ENCODE measurements around the gene UBTD1.

UBTD1 gene

DNA sequence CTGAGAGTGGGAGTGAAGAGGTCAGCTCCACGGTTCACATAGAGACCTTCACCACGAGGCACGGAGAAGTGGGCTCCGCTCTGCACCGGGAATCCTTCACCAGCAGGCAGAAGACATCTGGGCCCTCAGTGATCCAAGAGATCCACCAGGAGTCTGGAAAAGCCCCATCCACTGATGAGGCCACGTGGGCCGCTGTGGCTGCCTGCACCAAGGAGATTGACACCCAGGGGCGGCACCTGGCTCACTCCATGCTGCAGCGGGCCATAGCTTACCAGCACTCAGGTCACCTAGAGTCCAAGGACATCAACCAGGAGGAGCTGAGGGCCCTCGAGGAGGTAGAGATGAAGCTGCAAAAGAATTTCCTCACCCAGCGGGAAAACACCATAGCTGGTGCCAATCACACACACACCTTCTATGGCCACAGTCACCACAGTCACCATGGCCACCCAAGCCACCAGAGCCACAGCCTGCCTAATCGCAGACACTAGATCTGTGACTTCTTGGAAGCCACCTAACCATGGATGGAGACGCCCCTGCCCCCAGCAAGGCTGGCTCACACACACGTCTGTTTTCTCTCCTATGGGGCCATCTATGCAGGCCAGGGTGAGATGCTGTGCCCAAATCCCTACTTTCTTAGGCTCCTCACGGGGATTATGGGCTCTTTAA lies 91.5 kb downstream of the UBTD1 start:
- peak; percentile 7 to 19 for DNase-seq

DNA sequence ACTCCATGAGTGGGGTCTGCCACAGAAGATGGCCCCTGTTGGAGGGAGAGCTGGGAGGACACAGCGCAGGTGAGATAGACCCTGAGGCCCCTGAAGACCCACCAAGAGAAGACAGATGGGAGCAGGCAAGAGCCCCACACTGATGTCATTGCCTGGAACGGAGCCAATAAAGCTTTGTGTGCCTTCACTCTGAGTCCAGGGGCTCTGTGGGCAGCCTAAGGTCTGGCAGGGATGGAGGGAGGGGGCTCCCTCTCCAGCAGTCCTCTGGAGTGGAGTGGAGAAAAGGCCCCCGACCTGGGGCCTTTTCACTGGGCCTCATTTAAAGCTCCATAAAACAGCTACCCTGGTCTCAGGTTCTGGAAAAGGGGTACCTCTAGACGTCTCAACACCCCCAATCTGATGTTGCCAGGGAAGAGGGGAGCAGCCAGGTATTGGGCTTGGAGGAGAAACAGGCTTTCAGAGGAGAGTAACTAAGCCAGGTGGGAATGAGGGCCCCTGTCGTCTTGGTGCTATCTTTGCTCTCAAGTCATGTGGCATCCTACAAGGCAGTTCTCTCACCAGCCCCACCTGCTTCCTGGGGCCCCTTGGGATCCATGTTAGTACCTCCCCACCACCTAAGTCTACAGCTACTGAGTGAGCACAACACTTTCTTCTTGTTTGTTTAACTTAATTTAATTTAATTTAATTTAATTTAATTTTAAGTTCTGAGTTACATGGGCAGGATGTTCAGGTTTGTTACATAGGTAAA lies 92.2 kb downstream of the UBTD1 start:
- DNase-seq, result no peak

DNA sequence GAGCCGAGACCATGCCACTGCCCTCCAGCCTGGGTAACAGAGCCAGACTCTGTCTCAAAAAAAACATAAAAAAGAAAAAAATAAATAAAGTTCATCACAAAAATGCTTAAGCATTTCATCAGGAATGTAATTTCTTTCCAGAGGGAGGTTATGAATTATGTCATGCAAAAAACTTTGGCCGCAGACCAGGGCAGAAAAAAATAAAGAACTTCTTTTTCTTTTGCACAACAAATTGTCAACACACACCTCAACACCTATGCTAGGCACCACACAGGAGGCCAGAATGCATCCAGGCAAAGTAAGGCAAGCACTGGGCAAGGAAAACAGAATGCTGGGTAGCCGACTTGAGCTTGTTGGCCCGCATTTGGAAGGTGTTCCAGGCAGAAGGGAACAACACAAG lies 94.7 kb downstream of the UBTD1 start:
- no peak for DNase-seq

DNA sequence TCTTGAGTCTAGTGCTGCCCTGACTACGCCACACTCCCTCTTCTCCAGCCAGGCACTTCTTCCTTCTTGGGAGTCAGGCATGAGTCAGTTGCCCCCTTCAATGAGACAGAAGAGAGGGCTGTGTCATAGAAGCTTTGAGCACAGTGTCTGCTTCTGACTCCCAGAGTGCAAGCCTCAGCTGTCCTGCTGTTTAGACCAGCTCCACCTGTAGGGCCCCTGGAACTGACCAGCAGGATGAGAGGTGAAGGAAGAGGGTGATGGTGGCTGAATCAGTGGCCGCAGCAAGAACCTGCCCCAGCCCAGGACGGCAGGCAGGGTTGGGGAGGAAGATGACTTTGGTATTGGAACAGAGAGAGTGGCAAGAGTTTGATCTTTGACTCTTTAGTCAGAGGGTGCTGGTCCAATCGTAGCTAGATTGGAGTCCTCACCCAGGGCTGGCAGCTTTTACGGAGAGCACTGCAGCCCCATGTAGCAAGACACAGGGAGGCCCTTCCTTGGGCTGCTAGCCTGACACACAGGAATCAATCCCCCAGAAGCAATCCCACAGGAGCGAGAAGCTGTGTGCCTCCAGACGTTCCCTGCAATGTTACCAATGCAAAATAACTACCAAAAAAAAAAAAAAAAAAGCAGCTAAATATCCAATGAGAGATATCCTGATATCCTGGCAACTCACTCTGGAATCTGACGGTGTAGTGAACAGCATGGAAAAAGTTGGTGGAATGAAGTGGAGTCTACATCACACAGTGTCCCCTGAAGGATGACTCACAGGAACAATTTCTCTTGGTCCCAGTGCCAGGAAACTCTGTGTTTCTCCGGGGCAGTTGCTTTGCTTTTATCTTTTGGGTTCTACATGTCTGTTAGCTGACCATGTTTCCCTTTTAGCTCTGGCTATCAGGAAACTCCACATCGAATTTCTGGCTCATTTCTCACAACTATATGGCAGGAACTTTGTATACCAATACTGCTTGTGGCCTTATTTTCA lies 97.7 kb downstream of the UBTD1 start:
- no peak for DNase-seq

DNA sequence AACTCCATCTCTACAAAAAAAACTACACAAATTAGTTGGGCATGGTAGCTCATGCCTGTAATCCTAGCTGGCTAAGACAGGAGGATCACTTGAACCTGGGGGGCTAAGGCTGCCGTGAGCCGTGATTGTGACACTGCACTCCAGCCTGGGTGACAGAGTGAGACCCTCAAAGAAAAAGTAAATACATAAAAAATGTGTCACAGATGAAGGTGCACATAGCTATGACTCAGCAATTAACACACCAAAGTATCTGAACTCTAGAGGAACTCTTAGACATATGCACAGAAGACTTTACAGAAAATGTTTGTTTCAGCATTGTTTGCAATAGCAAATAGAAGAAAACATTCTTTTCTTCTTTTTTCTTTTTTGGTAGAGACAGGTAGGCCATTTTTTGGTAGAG lies 99.1 kb downstream of the UBTD1 start:
- no peak for DNase-seq

DNA sequence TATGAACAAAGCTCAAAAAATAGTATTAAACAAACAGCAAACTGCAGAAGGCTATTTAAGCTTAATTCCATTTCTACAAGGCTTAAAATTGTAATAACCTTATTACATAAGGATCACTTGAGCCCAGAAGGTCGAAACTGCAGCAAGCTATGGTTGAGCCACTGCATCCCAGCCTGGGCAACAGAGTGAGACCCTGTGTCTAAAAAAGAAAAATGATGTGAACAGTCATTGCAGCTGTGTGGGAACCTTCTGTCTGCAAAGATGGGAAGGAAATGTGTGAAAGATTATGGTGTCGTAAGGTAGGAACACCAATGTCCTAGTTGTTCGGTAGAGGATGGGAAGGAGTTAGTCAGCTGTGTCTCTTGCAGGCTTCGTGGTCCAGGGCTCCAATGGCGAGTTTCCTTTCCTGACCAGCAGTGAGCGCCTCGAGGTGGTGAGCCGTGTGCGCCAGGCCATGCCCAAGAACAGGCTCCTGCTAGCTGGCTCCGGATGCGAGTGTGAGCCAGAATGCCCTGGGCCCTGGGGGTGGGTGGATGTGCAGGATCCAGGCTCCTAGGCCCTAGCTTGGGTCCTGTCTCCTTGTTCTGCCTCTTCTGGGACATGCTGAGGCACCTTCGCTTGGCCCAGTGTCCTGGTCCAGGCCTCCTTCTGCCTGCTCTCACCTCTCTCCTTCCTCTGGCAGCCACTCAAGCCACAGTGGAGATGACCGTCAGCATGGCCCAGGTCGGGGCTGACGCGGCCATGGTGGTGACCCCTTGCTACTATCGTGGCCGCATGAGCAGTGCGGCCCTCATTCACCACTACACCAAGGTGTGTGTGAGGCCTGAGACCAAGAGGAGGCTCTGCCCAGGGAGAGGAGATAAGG lies 99.9 kb downstream of the UBTD1 start:
- no peak for DNase-seq

DNA sequence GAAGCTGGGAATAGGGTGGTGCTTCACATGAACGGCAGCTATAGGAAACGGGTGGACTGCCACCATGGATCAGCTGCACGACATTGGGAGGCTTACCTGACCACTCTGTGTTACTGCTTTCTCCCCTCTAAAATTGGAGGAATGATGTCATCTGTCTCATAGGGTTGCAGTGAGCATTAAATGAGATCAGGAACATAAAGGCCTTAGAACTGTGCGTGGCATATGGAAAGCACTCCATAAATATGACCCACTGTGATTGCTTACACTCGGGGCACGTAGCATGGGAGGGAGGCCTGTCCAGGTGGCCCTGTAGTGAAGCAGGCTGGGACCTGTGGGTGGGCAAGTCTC lies 100.5 kb downstream of the UBTD1 start:
- DNase-seq, result no peak

DNA sequence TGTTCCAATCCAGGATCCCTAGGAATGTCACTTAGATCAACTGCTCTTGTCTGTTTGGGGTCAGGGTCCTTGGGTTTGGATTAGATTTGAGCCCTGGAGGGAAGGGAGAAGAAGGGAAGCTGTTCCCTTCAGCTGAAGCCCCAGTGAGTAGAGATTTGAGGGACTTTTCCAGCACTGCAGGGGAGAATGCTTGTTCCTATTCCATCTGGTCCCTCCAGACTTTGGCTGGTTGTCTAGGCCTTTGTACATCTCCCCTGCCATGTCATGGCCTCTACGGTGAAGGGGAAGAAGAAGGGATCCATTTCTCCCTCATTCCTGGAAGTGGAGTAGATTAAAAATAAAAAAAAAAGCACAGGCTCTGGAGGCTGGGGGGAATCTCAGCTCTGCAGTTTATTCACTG lies 101.9 kb downstream of the UBTD1 start:
- no peak for DNase-seq

DNA sequence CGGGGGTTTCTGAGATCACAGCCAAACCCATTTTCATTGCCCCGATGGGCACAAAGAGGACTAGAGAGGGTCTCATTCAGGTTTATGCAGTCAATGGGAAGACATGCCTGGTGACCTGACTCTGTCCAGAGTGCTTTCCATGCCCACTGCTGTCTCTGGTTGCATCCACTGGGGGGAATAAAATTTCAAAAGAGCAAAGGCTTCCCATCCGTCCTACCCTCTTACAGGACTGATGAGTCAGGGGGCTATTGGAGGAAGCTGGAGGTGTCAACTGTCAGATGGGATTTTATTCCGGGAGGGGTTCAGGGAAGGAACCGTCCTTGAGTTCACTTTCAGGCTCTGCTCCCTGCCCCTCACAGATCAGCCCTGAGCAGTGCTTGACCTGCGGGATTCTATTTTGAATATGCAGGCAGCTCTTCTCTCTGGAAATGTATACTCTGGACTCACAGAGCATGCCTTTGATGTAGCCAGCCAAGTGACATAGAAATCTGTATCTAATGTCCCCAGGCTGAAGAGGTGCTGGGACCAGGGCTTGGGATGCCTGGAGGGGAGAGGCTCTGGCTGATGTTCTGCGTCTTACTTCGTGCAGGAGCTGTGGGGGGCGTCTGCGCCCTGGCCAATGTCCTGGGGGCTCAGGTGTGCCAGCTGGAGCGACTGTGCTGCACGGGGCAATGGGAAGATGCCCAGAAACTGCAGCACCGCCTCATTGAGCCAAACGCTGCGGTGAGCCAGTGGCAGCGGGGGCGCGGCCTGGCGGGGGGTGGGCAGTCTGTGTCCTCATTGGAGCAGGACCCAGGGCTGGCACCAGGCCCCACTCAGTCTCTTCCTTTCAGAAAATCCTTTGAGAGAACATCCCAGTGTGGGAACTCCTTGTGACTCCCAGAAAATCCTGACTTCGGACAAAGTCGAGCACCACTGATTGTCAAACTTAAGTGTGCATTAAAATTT lies 102.8 kb downstream of the UBTD1 start:
- DNase-seq, result no peak

DNA sequence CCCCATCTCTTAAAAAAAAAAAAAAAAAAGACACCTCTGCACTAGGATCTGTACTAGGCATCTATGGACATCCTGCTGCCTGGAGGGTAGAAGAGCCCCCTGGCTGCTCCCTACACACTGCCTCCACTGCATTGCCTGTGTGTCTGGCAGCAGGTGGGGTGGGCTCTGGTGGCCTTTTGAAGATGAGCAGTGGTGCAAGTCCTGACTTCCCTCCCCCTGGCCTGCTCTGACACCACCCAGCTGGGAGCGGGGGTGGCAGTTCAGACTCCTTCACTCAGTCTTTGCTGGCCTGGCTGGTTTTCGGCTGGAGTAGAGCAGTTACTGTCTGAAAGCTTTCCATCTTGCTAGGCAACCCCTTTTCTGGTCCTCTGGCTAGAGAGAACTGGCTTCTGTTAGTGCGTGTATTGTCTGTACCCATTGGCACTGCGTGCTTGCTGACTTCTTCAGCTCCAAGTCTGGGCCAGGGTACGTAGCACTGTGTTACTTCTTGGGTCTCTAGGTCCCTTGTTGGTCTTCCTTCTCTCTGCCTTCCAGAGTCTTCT lies 108.4 kb downstream of the UBTD1 start:
- no peak for DNase-seq

DNA sequence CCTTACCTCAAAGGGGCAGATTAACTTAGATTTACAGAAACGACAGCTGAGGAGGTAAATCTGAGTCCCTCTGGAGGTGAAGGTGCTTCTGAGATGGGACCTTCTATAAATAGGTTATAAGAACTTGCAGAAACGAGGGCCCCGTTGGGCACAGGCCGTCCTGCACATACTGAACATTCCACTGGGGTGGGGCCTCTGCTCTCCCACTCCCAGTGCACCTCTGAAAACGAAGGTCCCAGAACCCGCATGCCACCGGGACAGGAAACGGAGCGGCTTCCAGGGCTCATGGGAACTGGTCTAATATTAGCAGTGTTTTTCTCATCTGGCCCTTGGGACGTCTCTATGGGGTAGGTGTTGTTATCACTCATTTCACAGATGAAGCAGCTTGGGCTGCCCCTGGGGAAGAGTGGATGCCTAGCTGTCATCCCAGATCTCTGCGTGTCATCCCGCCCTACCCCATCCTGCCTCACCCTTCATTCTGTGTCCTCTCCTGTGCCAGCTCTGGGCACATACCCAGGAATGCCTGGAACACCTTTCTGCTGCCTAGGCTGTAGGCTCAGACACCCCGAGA lies 110.4 kb downstream of the UBTD1 start:
- no peak for DNase-seq

DNA sequence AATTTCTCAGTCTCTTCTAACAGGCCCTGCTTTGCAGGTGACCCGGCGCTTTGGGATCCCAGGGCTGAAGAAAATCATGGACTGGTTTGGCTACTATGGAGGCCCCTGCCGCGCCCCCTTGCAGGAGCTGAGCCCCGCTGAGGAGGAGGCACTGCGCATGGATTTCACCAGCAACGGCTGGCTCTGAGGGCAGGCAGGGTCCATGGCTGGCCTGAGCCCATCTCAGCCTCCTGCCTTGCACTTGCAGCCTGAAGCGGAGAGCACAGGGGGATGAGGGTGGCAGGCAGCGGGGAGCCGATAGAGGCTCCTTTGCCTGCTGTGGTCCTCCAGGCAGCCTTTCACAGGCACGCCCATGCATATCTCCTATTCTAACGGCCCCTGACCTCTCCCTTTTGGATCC lies 112.7 kb downstream of the UBTD1 start:
- no peak for DNase-seq

DNA sequence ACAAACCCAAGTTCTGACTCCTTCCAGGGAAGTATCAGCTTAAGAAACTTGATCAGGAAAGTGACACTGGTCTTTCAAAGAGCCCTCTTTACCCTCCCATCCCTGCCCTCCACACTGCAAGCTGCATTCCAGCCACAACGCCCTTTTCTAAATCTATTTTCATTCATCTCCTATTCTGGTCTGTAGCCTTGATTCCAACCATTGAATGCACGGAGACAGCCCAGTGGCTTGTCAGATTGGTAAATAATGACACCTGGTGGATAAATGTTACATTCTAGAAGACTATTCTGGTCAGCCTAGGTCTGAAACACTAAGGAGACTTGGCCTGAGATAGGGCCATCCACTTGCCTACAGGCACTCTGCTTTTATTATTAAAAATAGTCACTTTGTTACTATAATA lies 113.7 kb downstream of the UBTD1 start:
- peak in 1 of 2 donors; percentile 8 for DNase-seq

DNA sequence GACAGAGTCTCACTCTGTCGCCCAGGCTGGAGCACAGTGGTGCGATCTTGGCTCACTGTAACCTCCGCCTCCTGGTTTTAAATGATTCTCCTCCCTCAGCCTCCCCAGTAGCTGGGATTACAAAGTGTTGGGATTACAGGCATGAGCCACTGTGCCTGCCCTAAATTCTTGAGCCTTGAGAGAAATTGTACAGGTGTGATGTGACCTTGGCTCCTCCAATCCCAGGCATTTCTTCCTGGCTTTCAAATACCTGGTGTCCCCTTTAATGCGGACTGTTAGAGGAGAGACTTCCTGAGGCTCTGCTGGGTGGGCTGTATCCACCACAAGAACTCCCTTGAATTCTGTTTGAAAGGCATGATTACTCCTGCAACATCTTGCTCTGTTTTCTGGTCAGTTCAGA lies 119.6 kb downstream of the UBTD1 start:
- no peak for DNase-seq

DNA sequence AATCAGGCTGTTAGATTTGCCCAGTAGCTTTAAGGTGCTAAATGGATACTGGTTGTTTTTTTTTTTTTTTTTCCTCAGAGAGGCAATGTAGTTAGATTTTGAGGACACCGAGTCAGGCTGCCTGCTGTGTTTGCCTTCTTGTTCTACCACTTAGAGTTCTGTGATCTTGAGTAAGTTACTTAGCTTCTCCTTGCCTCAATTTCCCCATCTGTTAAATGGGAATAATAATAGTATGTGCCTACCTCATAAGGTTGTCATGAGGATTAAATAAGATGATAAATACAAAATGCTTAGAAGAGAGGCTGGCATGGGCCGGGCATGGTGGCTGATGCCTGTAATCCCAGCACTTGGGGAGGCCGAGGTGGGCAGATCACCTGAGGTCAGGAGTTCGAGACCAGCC lies 120.0 kb downstream of the UBTD1 start:
- no peak for DNase-seq

All from CD4-positive, alpha-beta T cell treated with Interferon alpha-2 for 1 hour (primary cell).